ENCODE data around the gene EIF4A3. TPM values are rescaled to one million over a fixed set of nuclear protein-coding genes. Genes with fewer than 3 reads are reported as not detected.

Gene EIF4A3
- total RNA-seq, 1 experiment from 2014 or later, result 169 TPM

DNA sequence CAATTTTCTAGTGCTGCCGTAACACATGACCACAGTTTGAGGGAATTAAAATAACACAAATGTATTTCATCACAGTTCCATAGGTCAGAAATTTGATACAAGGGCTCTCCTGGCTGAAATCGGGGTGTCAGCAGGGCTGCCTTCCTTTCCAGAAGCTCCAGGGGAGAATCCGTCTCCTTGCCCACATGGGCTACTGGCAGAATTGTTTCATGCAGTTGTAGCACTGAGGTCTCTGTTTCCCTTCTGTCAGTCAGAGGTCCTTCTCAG, 20.5 kb downstream of the EIF4A3 start:
- in situ Hi-C loops (cut with HindIII; ENCODE audit: low pct_unique_long_range_greater_than_20kb, low sequenced_read_pairs) (no loop called here), intact Hi-C loops (cut with micrococcal nuclease; ENCODE audit: unreplicated experiment) (no loop called here)
- ChIA-PET CTCF (no interaction called here), POLR2A (no interaction called here)
- DNase-seq (ENCODE audit: low read depth, low spot score) (no peak), ATAC-seq (no peak)
- no peak overlapping the region for H3K4me3 ChIP-seq (ENCODE audit: low read depth in 2 of 2, low read length in 2 of 2)
- H3K27ac ChIP-seq (ENCODE audit: low read length), result no peak overlapping the region
- BruUV-seq (replicated peaks), result no TSS peak
- 0 out of 2 replicates have a peak, but pooled peaks cover 3% of the 10 kb centered on the region for H3K4me1 ChIP-seq (ENCODE audit: control insufficient read depth, insufficient read depth, low read length)
- H3K27me3 ChIP-seq (ENCODE audit: control insufficient read depth, insufficient read depth, low read length), result no peaks in the 10 kb centered on the region
- no peaks in the 10 kb centered on the region for H3K9me3 ChIP-seq (ENCODE audit: control insufficient read depth, insufficient read depth, low read depth, low read length)
- H3K36me3 ChIP-seq (ENCODE audit: control insufficient read depth, insufficient read depth, low read length), result no peaks in the 10 kb centered on the region
- TF ChIP-seq SIN3A (IDR thresholded peaks at IDR 0.05; ENCODE audit: borderline replicate concordance, insufficient read depth, low read depth, low read length), result no peak
- TF ChIP-seq, protein P1, sequence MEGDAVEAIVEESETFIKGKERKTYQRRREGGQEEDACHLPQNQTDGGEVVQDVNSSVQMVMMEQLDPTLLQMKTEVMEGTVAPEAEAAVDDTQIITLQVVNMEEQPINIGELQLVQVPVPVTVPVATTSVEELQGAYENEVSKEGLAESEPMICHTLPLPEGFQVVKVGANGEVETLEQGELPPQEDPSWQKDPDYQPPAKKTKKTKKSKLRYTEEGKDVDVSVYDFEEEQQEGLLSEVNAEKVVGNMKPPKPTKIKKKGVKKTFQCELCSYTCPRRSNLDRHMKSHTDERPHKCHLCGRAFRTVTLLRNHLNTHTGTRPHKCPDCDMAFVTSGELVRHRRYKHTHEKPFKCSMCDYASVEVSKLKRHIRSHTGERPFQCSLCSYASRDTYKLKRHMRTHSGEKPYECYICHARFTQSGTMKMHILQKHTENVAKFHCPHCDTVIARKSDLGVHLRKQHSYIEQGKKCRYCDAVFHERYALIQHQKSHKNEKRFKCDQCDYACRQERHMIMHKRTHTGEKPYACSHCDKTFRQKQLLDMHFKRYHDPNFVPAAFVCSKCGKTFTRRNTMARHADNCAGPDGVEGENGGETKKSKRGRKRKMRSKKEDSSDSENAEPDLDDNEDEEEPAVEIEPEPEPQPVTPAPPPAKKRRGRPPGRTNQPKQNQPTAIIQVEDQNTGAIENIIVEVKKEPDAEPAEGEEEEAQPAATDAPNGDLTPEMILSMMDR (IDR thresholded peaks at IDR 0.05), result no peak
- TF ChIP-seq POLR2AphosphoS5 (IDR thresholded peaks at IDR 0.05; ENCODE audit: low read depth, low read length), result no peak
- TF ChIP-seq, protein P2, sequence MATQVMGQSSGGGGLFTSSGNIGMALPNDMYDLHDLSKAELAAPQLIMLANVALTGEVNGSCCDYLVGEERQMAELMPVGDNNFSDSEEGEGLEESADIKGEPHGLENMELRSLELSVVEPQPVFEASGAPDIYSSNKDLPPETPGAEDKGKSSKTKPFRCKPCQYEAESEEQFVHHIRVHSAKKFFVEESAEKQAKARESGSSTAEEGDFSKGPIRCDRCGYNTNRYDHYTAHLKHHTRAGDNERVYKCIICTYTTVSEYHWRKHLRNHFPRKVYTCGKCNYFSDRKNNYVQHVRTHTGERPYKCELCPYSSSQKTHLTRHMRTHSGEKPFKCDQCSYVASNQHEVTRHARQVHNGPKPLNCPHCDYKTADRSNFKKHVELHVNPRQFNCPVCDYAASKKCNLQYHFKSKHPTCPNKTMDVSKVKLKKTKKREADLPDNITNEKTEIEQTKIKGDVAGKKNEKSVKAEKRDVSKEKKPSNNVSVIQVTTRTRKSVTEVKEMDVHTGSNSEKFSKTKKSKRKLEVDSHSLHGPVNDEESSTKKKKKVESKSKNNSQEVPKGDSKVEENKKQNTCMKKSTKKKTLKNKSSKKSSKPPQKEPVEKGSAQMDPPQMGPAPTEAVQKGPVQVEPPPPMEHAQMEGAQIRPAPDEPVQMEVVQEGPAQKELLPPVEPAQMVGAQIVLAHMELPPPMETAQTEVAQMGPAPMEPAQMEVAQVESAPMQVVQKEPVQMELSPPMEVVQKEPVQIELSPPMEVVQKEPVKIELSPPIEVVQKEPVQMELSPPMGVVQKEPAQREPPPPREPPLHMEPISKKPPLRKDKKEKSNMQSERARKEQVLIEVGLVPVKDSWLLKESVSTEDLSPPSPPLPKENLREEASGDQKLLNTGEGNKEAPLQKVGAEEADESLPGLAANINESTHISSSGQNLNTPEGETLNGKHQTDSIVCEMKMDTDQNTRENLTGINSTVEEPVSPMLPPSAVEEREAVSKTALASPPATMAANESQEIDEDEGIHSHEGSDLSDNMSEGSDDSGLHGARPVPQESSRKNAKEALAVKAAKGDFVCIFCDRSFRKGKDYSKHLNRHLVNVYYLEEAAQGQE (IDR thresholded peaks at IDR 0.05; ENCODE audit: insufficient read depth in 1 of 2, low read depth in 2 of 2, low read length in 1 of 2), result no peak
- TF ChIP-seq TCF7L2 (IDR thresholded peaks at IDR 0.05; ENCODE audit: low read depth, low read length), result no peak

DNA sequence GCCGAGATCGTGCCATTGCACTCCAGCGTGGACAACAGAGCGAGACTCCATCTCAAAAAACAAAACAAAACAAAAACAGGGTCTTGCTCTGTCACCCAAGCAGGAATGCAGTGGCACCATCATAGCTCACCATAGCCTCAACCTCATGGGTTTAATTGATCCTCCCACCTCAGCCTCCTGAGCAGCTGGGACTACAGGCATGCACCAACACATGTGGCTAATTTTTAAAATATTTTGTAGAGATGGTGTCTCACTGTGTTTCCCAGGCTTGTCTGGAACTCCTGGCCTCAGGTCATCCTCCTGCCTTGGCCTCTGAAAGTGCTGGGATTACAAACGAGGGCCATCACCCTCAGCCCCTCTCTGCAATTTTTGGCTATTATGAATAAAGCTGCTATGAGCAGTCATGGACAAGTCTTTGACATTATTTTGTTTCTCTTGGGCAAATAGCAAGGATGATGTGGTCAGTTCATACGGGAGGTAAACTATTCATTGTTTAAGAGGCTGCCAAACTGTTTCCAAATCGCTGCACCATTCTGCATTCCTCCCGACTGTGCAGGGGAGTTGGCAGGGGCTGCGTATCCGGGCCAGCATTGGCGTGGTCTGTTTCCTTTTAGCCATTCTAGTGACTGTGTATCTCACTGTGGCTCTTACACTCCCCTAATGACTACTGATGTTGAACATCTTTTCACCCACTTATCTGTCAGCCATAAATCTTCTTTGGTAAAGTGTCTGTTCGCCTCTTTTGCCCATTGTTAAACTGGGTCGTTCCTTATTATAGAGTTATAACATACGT, 21.1 kb downstream of the EIF4A3 start:
- ChIA-PET CTCF (no interaction called here), POLR2A (no interaction called here)
- H3K36me3 ChIP-seq (ENCODE audit: control insufficient read depth, insufficient read depth, low read length), result no peaks in the 10 kb centered on the region
- ATAC-seq, result no peak
- no peak for DNase-seq (ENCODE audit: low read depth, low spot score)
- 0 out of 2 replicates have a peak, but pooled peaks cover 3% of the 10 kb centered on the region for H3K4me1 ChIP-seq (ENCODE audit: control insufficient read depth, insufficient read depth, low read length)
- BruUV-seq (replicated peaks), result no TSS peak
- no peak overlapping the region for H3K27ac ChIP-seq (ENCODE audit: low read length)
- intact Hi-C loops (cut with micrococcal nuclease; ENCODE audit: unreplicated experiment), result no loop called here
- TF ChIP-seq SIN3A (IDR thresholded peaks at IDR 0.05; ENCODE audit: borderline replicate concordance, insufficient read depth, low read depth, low read length), result no peak
- TF ChIP-seq, protein P1 (IDR thresholded peaks at IDR 0.05), result no peak
- no peak for TF ChIP-seq TCF7L2 (IDR thresholded peaks at IDR 0.05; ENCODE audit: low read depth, low read length)
- TF ChIP-seq, protein P2 (IDR thresholded peaks at IDR 0.05; ENCODE audit: insufficient read depth in 1 of 2, low read depth in 2 of 2, low read length in 1 of 2), result no peak
- TF ChIP-seq POLR2AphosphoS5 (IDR thresholded peaks at IDR 0.05; ENCODE audit: low read depth, low read length), result no peak
- no peaks in the 10 kb centered on the region for H3K27me3 ChIP-seq (ENCODE audit: control insufficient read depth, insufficient read depth, low read length)
- in situ Hi-C loops (cut with HindIII; ENCODE audit: low pct_unique_long_range_greater_than_20kb, low sequenced_read_pairs), result no loop called here
- no peak overlapping the region for H3K4me3 ChIP-seq (ENCODE audit: low read depth in 2 of 2, low read length in 2 of 2)
- no peaks in the 10 kb centered on the region for H3K9me3 ChIP-seq (ENCODE audit: control insufficient read depth, insufficient read depth, low read depth, low read length)

Data from Panc1 (cell line).